Subcutaneous abdominal adipose tissue (tissue), 5 donors: ENCODE data around the gene ZNF684.

Experiments used
- H3K27ac ChIP-seq: one replicate; pipeline ENCODE4 v1.7.0; 2013; ENCODE audit warnings: low read depth, mild to moderate bottlenecking, inconsistent platforms, low read length, moderate library complexity
- H3K27me3 ChIP-seq, 5 donors: one replicate each; pipeline ENCODE4 v1.7.0; 2013; ENCODE audit warnings: low read length in 5 of 5, inconsistent platforms in 1 of 5; ENCODE audit not compliant: control insufficient read depth in 5 of 5, insufficient read depth in 4 of 5
- H3K36me3 ChIP-seq, 5 donors: one replicate each; pipeline ENCODE4 v1.7.0; 2013; ENCODE audit warnings: low read length in 5 of 5; ENCODE audit not compliant: control insufficient read depth in 5 of 5, insufficient read depth in 5 of 5
- H3K4me1 ChIP-seq, 5 donors: one replicate each; pipeline ENCODE4 v1.7.0; 2013; ENCODE audit warnings: low read length in 5 of 5, mild to moderate bottlenecking in 3 of 5, moderate library complexity in 1 of 5; ENCODE audit not compliant: control insufficient read depth in 5 of 5, insufficient read depth in 5 of 5
- H3K4me3 ChIP-seq, 5 donors: one replicate each; pipeline ENCODE4 v1.7.0; 2013; ENCODE audit warnings: low read length in 5 of 5, low read depth in 1 of 5
- H3K9ac ChIP-seq, 5 donors: one replicate each; pipeline ENCODE4 v1.7.0; 2013; ENCODE audit warnings: low read length in 5 of 5, mild to moderate bottlenecking in 4 of 5, moderate library complexity in 3 of 5
- H3K9me3 ChIP-seq, 5 donors: one replicate each; pipeline ENCODE4 v1.7.0; 2013; ENCODE audit warnings: low read length in 5 of 5; ENCODE audit not compliant: control insufficient read depth in 5 of 5
- donor health status: healthy.
- donor health status: healthy.
- donor health status: healthy.
- donor health status: healthy.
- donor health status: healthy.

The ZNF684 gene

GRCh38 chr1:40595623-40596022 lies 64.2 kb downstream of the ZNF684 start:
- no peaks in the 10 kb centered on the region for H3K9me3 ChIP-seq
- H3K27ac ChIP-seq = no peak overlapping the region
- peaks cover 0 to 5% (median 0%) of the 10 kb centered on the region in 5 donors for H3K4me1 ChIP-seq
- H3K36me3 ChIP-seq = no peaks in the 10 kb centered on the region
- no peak overlapping the region for H3K9ac ChIP-seq
- H3K4me3 ChIP-seq = no peak overlapping the region
- peaks cover 0 to 4% (median 0%) of the 10 kb centered on the region in 5 donors for H3K27me3 ChIP-seq
